OCI-LY7 (cell line): ENCODE results near the gene PITPNM3. TPM values are rescaled to one million over a fixed set of nuclear protein-coding genes. Genes with fewer than 3 reads are reported as not detected.

Source experiments
- BruUV-seq: library from RNA; stranded (reverse); fragments of 400-500 nt; replicated peaks from 2 replicates; lab custom pipeline; 2021; lab: Mats Ljungman, UMichigan
- CTCF ChIA-PET: fragments of 300-600 bp; sonication (Branson Sonifier 250); formaldehyde crosslinking; loops from one replicate; lab custom pipeline; 2022; ENCODE audit warnings: antibody characterized with exemption; ENCODE audit not compliant: unreplicated experiment; lab: Charles Lee
- POLR2A ChIA-PET: fragments of 300-600 bp; sonication (Branson Sonifier 250); formaldehyde crosslinking; loops from one replicate; lab custom pipeline; 2022; ENCODE audit warnings: antibody characterized with exemption; lab: Charles Lee
- DNase-seq: peaks from one replicate; pipeline ENCODE4 v3.0.0-alpha.2; 2015; ENCODE audit warnings: low spot score
- H2AFZ ChIP-seq: fragments of 200-600 bp; sonication (generic), shearing (Covaris generic); 2 replicates; pipeline ENCODE4 v1.6.1; 2014; ENCODE audit warnings: mild to moderate bottlenecking, antibody characterized with exemption, low read length, moderate library complexity
- H3K27ac ChIP-seq: fragments of 200-600 bp; sonication (generic); 2 replicates; pipeline ENCODE4 v1.5.1; 2014; ENCODE audit warnings: mixed run types, low read depth, mild to moderate bottlenecking, moderate library complexity, low read length, inconsistent platforms; ENCODE audit not compliant: poor library complexity, severe bottlenecking
- H3K36me3 ChIP-seq: fragments of 200-600 bp; sonication (generic); 2 replicates; pipeline ENCODE4 v1.6.1; 2014; ENCODE audit warnings: mild to moderate bottlenecking, antibody characterized with exemption, low read length, moderate library complexity, mixed read lengths; ENCODE audit not compliant: insufficient read depth
- H3K4me1 ChIP-seq: fragments of 200-600 bp; sonication (generic); 2 replicates; pipeline ENCODE4 v1.5.1; 2014; ENCODE audit warnings: mild to moderate bottlenecking, low read length; ENCODE audit not compliant: insufficient read depth, poor library complexity, severe bottlenecking
- H3K4me2 ChIP-seq: fragments of 200-600 bp; sonication (generic); 2 replicates; pipeline ENCODE4 v1.6.1; 2014; ENCODE audit warnings: mild to moderate bottlenecking, low read length
- H3K4me3 ChIP-seq: fragments of 200-600 bp; sonication (generic); 2 replicates; pipeline ENCODE4 v1.5.1; 2014; ENCODE audit warnings: mild to moderate bottlenecking, low read depth, low read length; ENCODE audit not compliant: poor library complexity, severe bottlenecking
- H3K79me2 ChIP-seq: fragments of 200-600 bp; sonication (generic); 2 replicates; pipeline ENCODE4 v1.6.1; 2016; ENCODE audit warnings: low read depth, mild to moderate bottlenecking, low read length, moderate library complexity, mixed read lengths; ENCODE audit not compliant: insufficient read depth
- H3K9me2 ChIP-seq: fragments of 200-600 bp; sonication (generic); 2 replicates; pipeline ENCODE4 v1.6.1; 2016; ENCODE audit warnings: mild to moderate bottlenecking, low read length, mixed read lengths; ENCODE audit not compliant: insufficient read depth
- H3K9me3 ChIP-seq: fragments of 200-600 bp; sonication (generic); 2 replicates; pipeline ENCODE4 v1.6.1; 2014; ENCODE audit warnings: mild to moderate bottlenecking, mixed run types, low read length, mixed read lengths
- H4K20me1 ChIP-seq: fragments of 200-600 bp; sonication (generic); 2 replicates; pipeline ENCODE4 v1.6.1; 2014; ENCODE audit warnings: mild to moderate bottlenecking, antibody characterized with exemption, low read length, moderate library complexity, mixed read lengths; ENCODE audit not compliant: insufficient read depth
- CTCF ChIP-seq: fragments of 200-600 bp; sonication (generic); conservative IDR thresholded peaks from 2 replicates; pipeline ENCODE4 v1.5.1; 2014; ENCODE audit warnings: mild to moderate bottlenecking, antibody characterized with exemption, low read length, moderate library complexity, mixed read lengths
- EZH2phosphoT487 ChIP-seq: fragments of 200-600 bp; sonication (generic); IDR thresholded peaks from 2 replicates; pipeline ENCODE4 v1.6.1; 2018; ENCODE audit warnings: low read depth, borderline replicate concordance, mild to moderate bottlenecking, mixed run types, antibody characterized with exemption, low read length, moderate library complexity, mixed read lengths
- intact Hi-C: fragments of 100-400 bp; cut with micrococcal nuclease; formaldehyde crosslinking; loops from one replicate; pipeline ENCODE4 v1.10.0; 2022; ENCODE audit not compliant: unreplicated experiment
- total RNA-seq, 2 experiments: library from RNA; depleted of rRNA in 1 of 2; stranded (reverse); fragments of >200 nt in 1 of 2; shearing (Covaris generic) in 1 of 2; gene quantifications; 2 replicates each; pipeline ENCODE4 v1.2.3, GENCODE V29; 2014 to 2022

PITPNM3 gene
- total RNA-seq, 2 experiments from 2014 or later, result 0.76 to 1.6 TPM

DNA sequence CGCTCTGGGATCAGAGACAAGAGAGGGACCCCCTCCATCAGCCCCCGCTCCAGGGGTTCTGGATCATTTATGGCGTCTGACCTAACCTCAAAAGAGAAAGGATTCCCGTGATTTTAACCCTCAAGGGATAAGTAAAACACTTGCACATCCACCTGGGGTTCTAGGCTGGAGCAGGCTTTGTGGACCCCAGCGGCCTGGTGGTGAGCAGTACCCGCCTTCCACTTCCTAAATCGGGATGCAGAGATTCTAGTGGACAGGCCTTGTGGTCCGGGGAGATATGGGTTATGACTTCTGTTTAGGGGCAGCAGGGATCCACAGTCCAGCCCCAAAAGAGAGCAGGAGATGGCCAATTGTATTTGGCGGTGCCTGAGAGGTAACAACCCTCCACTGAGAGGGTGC is 684 bp upstream of the PITPNM3 start:
- POLR2A ChIA-PET, result no interaction called here
- DNase-seq, result no peak
- no peak overlapping the region for H3K4me2 ChIP-seq

DNA sequence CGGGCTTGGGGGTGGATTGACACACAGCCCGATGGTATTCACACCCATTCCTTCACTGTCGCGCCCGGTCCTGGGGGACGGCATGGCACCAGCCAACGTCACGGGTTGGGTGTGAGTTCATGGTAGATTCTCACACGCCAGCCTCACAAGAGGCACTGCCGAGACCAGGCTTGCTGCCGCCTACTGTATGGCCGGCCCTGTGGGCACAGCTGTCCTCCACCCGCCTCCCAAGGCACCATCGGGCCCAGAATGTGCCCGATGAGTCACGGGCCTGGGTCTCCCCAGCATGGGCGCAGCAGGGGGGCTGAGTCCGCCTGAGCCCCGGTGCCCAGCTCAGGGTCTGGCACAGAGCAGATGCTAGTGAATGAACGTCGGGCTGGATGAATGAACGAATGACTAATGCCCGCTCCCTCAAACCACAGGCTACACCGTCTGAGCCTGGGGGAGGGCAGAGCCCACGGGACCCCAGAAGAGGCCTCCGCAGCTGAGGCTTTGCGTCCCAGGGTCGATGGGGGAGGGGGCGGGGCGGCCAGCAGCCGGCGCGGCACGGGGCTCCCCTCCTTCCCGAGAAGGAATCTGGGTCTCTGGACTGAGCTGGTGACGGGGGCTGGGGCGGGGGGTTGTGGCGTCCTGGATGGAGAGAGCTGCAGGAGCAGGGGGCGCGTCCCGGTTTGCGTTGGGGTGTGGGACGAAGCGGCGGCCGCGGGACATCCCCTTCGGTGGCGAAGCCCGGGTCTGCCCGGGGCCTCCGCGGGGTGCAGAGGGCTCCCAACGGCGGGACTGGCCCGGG is 829 bp downstream of the PITPNM3 start:
- no peak for DNase-seq
- Histone ChIP-seq H3K9me3 (no peaks in the 10 kb centered on the region), H3K4me2 (no peak overlapping the region), H3K4me1 (no peaks in the 10 kb centered on the region), H3K27ac (no peak overlapping the region), H4K20me1 (no peaks in the 10 kb centered on the region), H3K4me3 (no peak overlapping the region), H3K36me3 (no peaks in the 10 kb centered on the region), H2AFZ (no peak overlapping the region), H3K79me2 (no peaks in the 10 kb centered on the region), H3K9me2 (no peaks in the 10 kb centered on the region)
- TF ChIP-seq CTCF (no peak), EZH2phosphoT487 (no peak)
- POLR2A ChIA-PET, result interaction anchor here (0.7 kb wide), 1 partner anchor 1906 kb away, joined by 6 read pairs; no protein-coding TSS in a partner anchor
- CTCF ChIA-PET, result no interaction called here
- BruUV-seq, result no TSS peak
- intact Hi-C loops, result no loop called here

More for the DNA sequence above, 684 bp upstream of the PITPNM3 start:
- intact Hi-C loops, result no loop called here
- no peaks in the 10 kb centered on the region for H3K79me2 ChIP-seq
- H3K36me3 ChIP-seq, result no peaks in the 10 kb centered on the region
- H3K27ac ChIP-seq, result no peak overlapping the region
- no peak overlapping the region for H3K4me3 ChIP-seq
- H3K9me3 ChIP-seq, result no peaks in the 10 kb centered on the region
- no peaks in the 10 kb centered on the region for H4K20me1 ChIP-seq
- no peaks in the 10 kb centered on the region for H3K9me2 ChIP-seq
- H2AFZ ChIP-seq, result no peak overlapping the region
- CTCF ChIA-PET, result no interaction called here
- no TSS peak for BruUV-seq
- TF ChIP-seq CTCF (no peak), EZH2phosphoT487 (no peak)
- no peaks in the 10 kb centered on the region for H3K4me1 ChIP-seq

DNA sequence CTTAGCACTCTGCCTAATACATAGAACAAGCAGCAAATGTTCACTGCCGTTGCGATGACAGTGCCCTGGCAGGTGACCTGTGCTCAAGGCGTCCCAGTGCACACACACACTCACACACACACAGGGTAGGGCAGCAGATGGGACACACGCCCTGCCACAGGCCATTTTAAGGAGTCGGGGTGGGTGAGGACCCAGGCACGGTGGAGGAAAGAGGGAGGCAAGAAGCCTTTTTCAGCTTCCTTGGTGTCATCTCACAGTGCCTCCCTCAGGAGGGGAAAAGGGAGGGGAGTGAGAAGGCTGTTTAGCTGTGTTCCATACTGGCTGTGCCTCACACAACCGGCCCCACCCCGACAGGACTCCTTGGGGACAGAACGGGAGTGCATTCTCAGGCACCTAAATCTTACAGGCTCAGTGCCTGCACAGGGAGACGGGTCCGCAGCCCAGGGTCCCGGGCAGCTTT is 1.5 kb downstream of the PITPNM3 start:
- Histone ChIP-seq H4K20me1 (no peaks in the 10 kb centered on the region), H3K4me3 (no peak overlapping the region), H2AFZ (no peak overlapping the region), H3K4me1 (no peaks in the 10 kb centered on the region), H3K36me3 (no peaks in the 10 kb centered on the region), H3K4me2 (no peak overlapping the region), H3K27ac (no peak overlapping the region), H3K9me3 (no peaks in the 10 kb centered on the region), H3K9me2 (no peaks in the 10 kb centered on the region), H3K79me2 (no peaks in the 10 kb centered on the region)
- ChIA-PET POLR2A (no interaction called here), CTCF (no interaction called here)
- no peak for DNase-seq
- intact Hi-C loops, result no loop called here
- TF ChIP-seq EZH2phosphoT487 (no peak), CTCF (no peak)
- BruUV-seq, result no TSS peak
